Fibroblast of mammary gland (primary cell): ENCODE data around the gene ZFP42.

Source experiments
- DNase-seq: peaks from one replicate; pipeline ENCODE4 v3.0.0-alpha.2; 2010; ENCODE audit warnings: low read depth
- H3K4me3 ChIP-seq: 2 replicates; pipeline ENCODE4 v1.5.1; 2011; ENCODE audit warnings: low read depth, mild to moderate bottlenecking, low read length, moderate library complexity; ENCODE audit not compliant: control insufficient read depth
- CTCF ChIP-seq: conservative IDR thresholded peaks from 2 replicates; pipeline ENCODE4 v1.5.1; 2011; ENCODE audit warnings: low read depth, low read length, inconsistent platforms; ENCODE audit not compliant: control insufficient read depth, insufficient read depth

The ZFP42 gene

DNA sequence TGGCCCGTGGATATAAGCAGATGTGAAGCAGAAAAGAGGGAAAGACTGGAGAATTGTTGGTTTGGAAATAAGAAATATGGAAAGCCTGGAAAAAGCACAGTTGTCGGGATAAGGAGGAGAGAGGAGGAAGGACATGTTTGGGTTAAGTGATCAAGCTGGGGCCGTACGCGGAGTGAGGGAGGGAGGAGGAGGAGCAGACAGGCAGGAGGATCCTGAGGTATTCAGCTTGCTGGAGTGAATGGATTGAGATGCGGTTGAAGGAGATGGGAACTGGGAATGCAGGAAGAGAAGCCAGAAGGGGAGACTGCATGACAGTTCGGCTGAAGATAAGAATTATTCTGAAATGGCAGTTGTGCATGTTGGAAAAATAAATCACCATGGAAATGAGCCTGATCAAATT is 21.2 kb downstream of the ZFP42 start:
- no peak for TF ChIP-seq CTCF
- DNase-seq: no peak

GRCh38 chr4:188018262-188018661 is 22.7 kb downstream of the ZFP42 start:
- DNase-seq: no peak
- TF ChIP-seq CTCF: no peak
- no peak overlapping the region for H3K4me3 ChIP-seq

More for the DNA sequence above, 21.2 kb downstream of the ZFP42 start:
- H3K4me3 ChIP-seq: no peak overlapping the region

GRCh38 chr4:188021548-188022249 is 26.1 kb downstream of the ZFP42 start:
- no peak overlapping the region for H3K4me3 ChIP-seq
- DNase-seq: no peak
- TF ChIP-seq CTCF: no peak

DNA sequence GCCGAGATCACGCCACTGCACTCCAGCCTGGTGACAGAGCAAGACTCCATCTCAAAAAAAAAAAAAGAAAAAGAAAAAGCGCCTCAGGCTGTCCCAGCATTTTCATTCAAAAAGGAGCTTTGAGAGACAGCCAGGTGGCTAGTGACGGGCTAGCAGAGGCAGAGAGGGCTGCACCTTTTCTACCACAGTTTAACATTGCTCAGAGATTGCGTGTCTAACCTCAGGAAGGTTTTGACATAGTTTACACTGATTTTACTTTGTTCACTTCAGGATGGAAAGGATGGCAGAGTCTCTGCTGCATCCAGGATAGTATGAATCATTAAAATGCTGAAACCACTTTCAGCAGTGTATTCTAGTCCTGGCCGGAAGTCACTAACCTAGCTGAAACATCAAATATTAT is 28.1 kb downstream of the ZFP42 start:
- DNase-seq: no peak
- H3K4me3 ChIP-seq: no peak overlapping the region
- no peak for TF ChIP-seq CTCF

DNA sequence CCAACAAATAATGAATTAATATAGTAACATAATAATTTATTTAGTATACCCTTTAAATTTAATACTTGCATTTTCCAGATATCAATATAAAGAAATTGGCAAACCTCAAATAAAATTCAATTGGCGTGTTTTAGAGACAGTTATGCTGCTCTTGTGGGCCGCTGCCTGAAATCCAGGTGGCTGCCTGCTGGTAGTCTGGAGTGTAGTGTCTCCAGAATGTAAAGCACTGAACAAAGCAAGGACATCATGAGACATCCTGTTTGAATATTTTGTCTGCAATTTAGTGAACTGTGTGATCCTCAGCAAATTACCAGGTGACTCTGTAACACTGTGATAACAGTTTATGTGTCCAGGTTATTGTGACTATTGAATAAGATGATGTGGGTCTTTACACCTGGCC is 29.9 kb downstream of the ZFP42 start:
- DNase-seq: no peak
- TF ChIP-seq CTCF: no peak
- H3K4me3 ChIP-seq: no peak overlapping the region

GRCh38 chr4:188029114-188029513 is 33.5 kb downstream of the ZFP42 start:
- no peak overlapping the region for H3K4me3 ChIP-seq
- DNase-seq: no peak
- TF ChIP-seq CTCF: no peak

- no peak for TF ChIP-seq CTCF
- H3K4me3 ChIP-seq: no peak overlapping the region
- no peak for DNase-seq
Observed at GRCh38 chr4:188030401-188030800, 34.8 kb downstream of the ZFP42 start.
